ENCODE results near the gene ME2. TPM values are rescaled to one million over a fixed set of nuclear protein-coding genes. Genes with fewer than 3 reads are reported as not detected.

The ME2 gene
- total and polyA plus RNA-seq, 2 donors (not counting 1 experiment from before 2014, with no cell fraction given), result 28.4 to 57.8 TPM

GRCh38 chr18:50850307-50851065 lies 28.4 kb upstream of the ME2 start:
- Histone ChIP-seq H3K79me2 (ENCODE audit: control insufficient read depth, insufficient read depth, low read length) (no peaks in the 10 kb centered on the region), H3K27ac (ENCODE audit: low read length in 2 of 2) (no peak overlapping the region), H4K20me1 (ENCODE audit: control insufficient read depth, insufficient read depth, low read length, poor library complexity, severe bottlenecking) (no peaks in the 10 kb centered on the region), H3K27me3 (replicated peaks in 1 of 4; ENCODE audit: control extremely low read depth in 1 of 4, control insufficient read depth in 3 of 4, insufficient read depth in 4 of 4, low read length in 3 of 4) (peaks cover 0 to 2% (median under 1%) of the 10 kb centered on the region in 4 experiments), H2AFZ (ENCODE audit: insufficient read depth, low read depth, low read length, poor library complexity, severe bottlenecking) (no peak overlapping the region), H3K9me3 (ENCODE audit: control extremely low read depth in 1 of 3, control insufficient read depth in 2 of 3, insufficient read depth in 1 of 3, low read length in 2 of 3) (peaks cover 0 to 10% (median 8%) of the 10 kb centered on the region in 3 donors), H3K9ac (ENCODE audit: low read length) (no peak overlapping the region), H3K4me3 (ENCODE audit: control extremely low read depth in 1 of 5, extremely low read depth in 1 of 5, insufficient read depth in 1 of 5, low read depth in 2 of 5, low read length in 4 of 5) (no peak overlapping the region), H3K4me2 (replicated peaks; ENCODE audit: low read depth, low read length, poor library complexity, severe bottlenecking) (no peak overlapping the region), H3K36me3 (replicated peaks in 1 of 2; ENCODE audit: control extremely low read depth in 1 of 2, control insufficient read depth in 1 of 2, extremely low read depth in 1 of 2, insufficient read depth in 2 of 2, low read length in 1 of 2) (no peaks in the 10 kb centered on the region), H3K4me1 (ENCODE audit: control insufficient read depth in 2 of 2, insufficient read depth in 2 of 2, low read length in 2 of 2) (no peaks in the 10 kb centered on the region)
- no peaks in the 10 kb centered on the region for H3K9me3 Mint-ChIP-seq (ENCODE audit: insufficient read depth)
- ChIA-PET POLR2A (no interaction called here), CTCF (interaction anchor here (1.0 kb wide), 1 partner anchor 30 kb away, joined by 3 read pairs; the partner anchor contains the start of gene MRO)
- H3K27ac Mint-ChIP-seq, result no peak overlapping the region
- DNase-seq (no peak), ATAC-seq (ENCODE audit: low read depth) (no peak)
- intact Hi-C loops (cut with micrococcal nuclease), result no loop called here
- no peaks in the 10 kb centered on the region for H3K4me1 Mint-ChIP-seq
- H3K27me3 Mint-ChIP-seq, result peaks cover 12% of the 10 kb centered on the region
- TF ChIP-seq EZH2 (IDR thresholded peaks at IDR 0.05; ENCODE audit: borderline replicate concordance, insufficient read depth, low read depth, low read length, poor library complexity, severe bottlenecking) (no peak), CTCF (IDR thresholded peaks at IDR 0.05) (no peak)
- no peak overlapping the region for H3K4me3 Mint-ChIP-seq
- 98% methylated on average over 3 of the region's 5 CpGs for WGBS (ENCODE audit: insufficient coverage)

- TF ChIP-seq EZH2 (IDR thresholded peaks at IDR 0.05; ENCODE audit: borderline replicate concordance, insufficient read depth, low read depth, low read length, poor library complexity, severe bottlenecking), result no peak
- TF ChIP-seq CTCF (IDR thresholded peaks at IDR 0.05), result no peak
- Mint-ChIP-seq H3K27ac (no peak overlapping the region), H3K4me3 (no peak overlapping the region), H3K27me3 (peaks cover 8% of the 10 kb centered on the region), H3K9me3 (ENCODE audit: insufficient read depth) (no peaks in the 10 kb centered on the region), H3K4me1 (no peaks in the 10 kb centered on the region)
- Histone ChIP-seq H3K36me3 (replicated peaks in 1 of 2; ENCODE audit: control extremely low read depth in 1 of 2, control insufficient read depth in 1 of 2, extremely low read depth in 1 of 2, insufficient read depth in 2 of 2, low read length in 1 of 2) (no peaks in the 10 kb centered on the region), H3K27ac (ENCODE audit: low read length in 2 of 2) (no peak overlapping the region), H3K79me2 (ENCODE audit: control insufficient read depth, insufficient read depth, low read length) (no peaks in the 10 kb centered on the region), H3K4me1 (ENCODE audit: control insufficient read depth in 2 of 2, insufficient read depth in 2 of 2, low read length in 2 of 2) (no peaks in the 10 kb centered on the region), H2AFZ (ENCODE audit: insufficient read depth, low read depth, low read length, poor library complexity, severe bottlenecking) (no peak overlapping the region), H3K4me2 (replicated peaks; ENCODE audit: low read depth, low read length, poor library complexity, severe bottlenecking) (no peak overlapping the region), H3K27me3 (replicated peaks in 1 of 4; ENCODE audit: control extremely low read depth in 1 of 4, control insufficient read depth in 3 of 4, insufficient read depth in 4 of 4, low read length in 3 of 4) (peaks cover 0 to 4% (median 1%) of the 10 kb centered on the region in 4 experiments), H4K20me1 (ENCODE audit: control insufficient read depth, insufficient read depth, low read length, poor library complexity, severe bottlenecking) (no peaks in the 10 kb centered on the region), H3K9ac (ENCODE audit: low read length) (no peak overlapping the region), H3K4me3 (ENCODE audit: control extremely low read depth in 1 of 5, extremely low read depth in 1 of 5, insufficient read depth in 1 of 5, low read depth in 2 of 5, low read length in 4 of 5) (no peak overlapping the region), H3K9me3 (ENCODE audit: control extremely low read depth in 1 of 3, control insufficient read depth in 2 of 3, insufficient read depth in 1 of 3, low read length in 2 of 3) (peaks cover 0 to 10% (median 8%) of the 10 kb centered on the region in 3 donors)
- WGBS (ENCODE audit: insufficient coverage), result 89% methylated on average over 5 of the region's 6 CpGs
- intact Hi-C loops (cut with micrococcal nuclease), result no loop called here
- ChIA-PET CTCF (interaction anchor here (0.7 kb wide), 1 partner anchor 13 kb away, joined by 3 read pairs; no protein-coding TSS in a partner anchor), POLR2A (no interaction called here)
- no peak for DNase-seq
- ATAC-seq (ENCODE audit: low read depth), result no peak
Observed at GRCh38 chr18:50853863-50854271, 25.1 kb upstream of the ME2 start.

All from B cell (primary cell).